ENCODE data around the gene KCTD15.

DNA sequence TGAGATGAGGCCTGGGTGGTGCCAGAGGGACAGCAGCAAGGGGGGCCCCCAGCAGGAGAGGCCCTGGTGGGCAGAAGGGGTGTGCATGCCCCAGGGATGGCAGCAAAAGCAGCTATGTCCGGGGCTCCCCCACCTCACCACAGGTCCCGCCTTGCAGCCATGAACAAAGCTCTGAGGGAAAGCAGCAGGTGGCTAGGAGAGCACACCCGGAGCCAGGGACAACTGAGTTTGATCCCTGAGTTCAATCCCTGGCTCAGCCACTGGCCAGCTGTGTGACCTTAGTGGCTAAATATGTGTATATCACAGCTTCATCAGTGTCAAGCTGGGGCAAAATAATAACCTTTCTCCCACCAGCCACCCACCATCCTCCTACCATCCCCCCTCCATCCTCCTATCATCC, 47.7 kb upstream of the KCTD15 start:
- TF ChIP-seq, protein P1, sequence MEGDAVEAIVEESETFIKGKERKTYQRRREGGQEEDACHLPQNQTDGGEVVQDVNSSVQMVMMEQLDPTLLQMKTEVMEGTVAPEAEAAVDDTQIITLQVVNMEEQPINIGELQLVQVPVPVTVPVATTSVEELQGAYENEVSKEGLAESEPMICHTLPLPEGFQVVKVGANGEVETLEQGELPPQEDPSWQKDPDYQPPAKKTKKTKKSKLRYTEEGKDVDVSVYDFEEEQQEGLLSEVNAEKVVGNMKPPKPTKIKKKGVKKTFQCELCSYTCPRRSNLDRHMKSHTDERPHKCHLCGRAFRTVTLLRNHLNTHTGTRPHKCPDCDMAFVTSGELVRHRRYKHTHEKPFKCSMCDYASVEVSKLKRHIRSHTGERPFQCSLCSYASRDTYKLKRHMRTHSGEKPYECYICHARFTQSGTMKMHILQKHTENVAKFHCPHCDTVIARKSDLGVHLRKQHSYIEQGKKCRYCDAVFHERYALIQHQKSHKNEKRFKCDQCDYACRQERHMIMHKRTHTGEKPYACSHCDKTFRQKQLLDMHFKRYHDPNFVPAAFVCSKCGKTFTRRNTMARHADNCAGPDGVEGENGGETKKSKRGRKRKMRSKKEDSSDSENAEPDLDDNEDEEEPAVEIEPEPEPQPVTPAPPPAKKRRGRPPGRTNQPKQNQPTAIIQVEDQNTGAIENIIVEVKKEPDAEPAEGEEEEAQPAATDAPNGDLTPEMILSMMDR (IDR thresholded peaks at IDR 0.05; ENCODE audit: low read depth, low read length, missing input control) = no peak
- TF ChIP-seq RXRA (IDR thresholded peaks at IDR 0.05) (no peak), YY1 (IDR thresholded peaks at IDR 0.05) (no peak), SP1 (IDR thresholded peaks at IDR 0.05) (no peak), TAF1 (conservative IDR thresholded peaks at IDR 0.05) (no peak), NR2F2 (IDR thresholded peaks at IDR 0.05) (no peak)
- TF ChIP-seq, protein P2, sequence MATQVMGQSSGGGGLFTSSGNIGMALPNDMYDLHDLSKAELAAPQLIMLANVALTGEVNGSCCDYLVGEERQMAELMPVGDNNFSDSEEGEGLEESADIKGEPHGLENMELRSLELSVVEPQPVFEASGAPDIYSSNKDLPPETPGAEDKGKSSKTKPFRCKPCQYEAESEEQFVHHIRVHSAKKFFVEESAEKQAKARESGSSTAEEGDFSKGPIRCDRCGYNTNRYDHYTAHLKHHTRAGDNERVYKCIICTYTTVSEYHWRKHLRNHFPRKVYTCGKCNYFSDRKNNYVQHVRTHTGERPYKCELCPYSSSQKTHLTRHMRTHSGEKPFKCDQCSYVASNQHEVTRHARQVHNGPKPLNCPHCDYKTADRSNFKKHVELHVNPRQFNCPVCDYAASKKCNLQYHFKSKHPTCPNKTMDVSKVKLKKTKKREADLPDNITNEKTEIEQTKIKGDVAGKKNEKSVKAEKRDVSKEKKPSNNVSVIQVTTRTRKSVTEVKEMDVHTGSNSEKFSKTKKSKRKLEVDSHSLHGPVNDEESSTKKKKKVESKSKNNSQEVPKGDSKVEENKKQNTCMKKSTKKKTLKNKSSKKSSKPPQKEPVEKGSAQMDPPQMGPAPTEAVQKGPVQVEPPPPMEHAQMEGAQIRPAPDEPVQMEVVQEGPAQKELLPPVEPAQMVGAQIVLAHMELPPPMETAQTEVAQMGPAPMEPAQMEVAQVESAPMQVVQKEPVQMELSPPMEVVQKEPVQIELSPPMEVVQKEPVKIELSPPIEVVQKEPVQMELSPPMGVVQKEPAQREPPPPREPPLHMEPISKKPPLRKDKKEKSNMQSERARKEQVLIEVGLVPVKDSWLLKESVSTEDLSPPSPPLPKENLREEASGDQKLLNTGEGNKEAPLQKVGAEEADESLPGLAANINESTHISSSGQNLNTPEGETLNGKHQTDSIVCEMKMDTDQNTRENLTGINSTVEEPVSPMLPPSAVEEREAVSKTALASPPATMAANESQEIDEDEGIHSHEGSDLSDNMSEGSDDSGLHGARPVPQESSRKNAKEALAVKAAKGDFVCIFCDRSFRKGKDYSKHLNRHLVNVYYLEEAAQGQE (IDR thresholded peaks at IDR 0.05) = no peak
- TF ChIP-seq, protein P3, sequence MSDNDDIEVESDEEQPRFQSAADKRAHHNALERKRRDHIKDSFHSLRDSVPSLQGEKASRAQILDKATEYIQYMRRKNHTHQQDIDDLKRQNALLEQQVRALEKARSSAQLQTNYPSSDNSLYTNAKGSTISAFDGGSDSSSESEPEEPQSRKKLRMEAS (IDR thresholded peaks at IDR 0.05) = no peak
